Stomach (tissue), 4 donors: ENCODE data around the gene MED15.

Source experiments
- CTCF ChIP-seq, 7 experiments: fragments of 450-650 bp in 4 of 7; fragments of 200-600 bp in 3 of 7; sonication (generic) in 3 of 7; IDR thresholded peaks; one replicate each; pipeline ENCODE4 v1.5.1; 2016 to 2019; ENCODE audit warnings: antibody characterized with exemption in 7 of 7, control low read depth in 2 of 7, mild to moderate bottlenecking in 1 of 7
- POLR2A ChIP-seq, 4 donors: fragments of 450-650 bp; IDR thresholded peaks; one replicate each; pipeline ENCODE4 v1.6.1; 2016; ENCODE audit warnings: antibody characterized with exemption in 4 of 4, control low read depth in 2 of 4, mild to moderate bottlenecking in 1 of 4, moderate library complexity in 1 of 4
- POLR2AphosphoS5 ChIP-seq, 3 donors: sonication (generic); formaldehyde crosslinking; IDR thresholded peaks; one replicate each; pipeline ENCODE4 v1.6.1; 2016; ENCODE audit warnings: antibody characterized with exemption in 3 of 3

GRCh38 chr22:20636945-20637344, 129.5 kb downstream of the MED15 start:
- no peak for TF ChIP-seq CTCF (IDR thresholded peaks at IDR 0.05)
- no peak for TF ChIP-seq POLR2AphosphoS5 (IDR thresholded peaks at IDR 0.05)
- TF ChIP-seq POLR2A (IDR thresholded peaks at IDR 0.05) = no peak
